ENCODE results near the gene SPTAN1.

The SPTAN1 gene

DNA sequence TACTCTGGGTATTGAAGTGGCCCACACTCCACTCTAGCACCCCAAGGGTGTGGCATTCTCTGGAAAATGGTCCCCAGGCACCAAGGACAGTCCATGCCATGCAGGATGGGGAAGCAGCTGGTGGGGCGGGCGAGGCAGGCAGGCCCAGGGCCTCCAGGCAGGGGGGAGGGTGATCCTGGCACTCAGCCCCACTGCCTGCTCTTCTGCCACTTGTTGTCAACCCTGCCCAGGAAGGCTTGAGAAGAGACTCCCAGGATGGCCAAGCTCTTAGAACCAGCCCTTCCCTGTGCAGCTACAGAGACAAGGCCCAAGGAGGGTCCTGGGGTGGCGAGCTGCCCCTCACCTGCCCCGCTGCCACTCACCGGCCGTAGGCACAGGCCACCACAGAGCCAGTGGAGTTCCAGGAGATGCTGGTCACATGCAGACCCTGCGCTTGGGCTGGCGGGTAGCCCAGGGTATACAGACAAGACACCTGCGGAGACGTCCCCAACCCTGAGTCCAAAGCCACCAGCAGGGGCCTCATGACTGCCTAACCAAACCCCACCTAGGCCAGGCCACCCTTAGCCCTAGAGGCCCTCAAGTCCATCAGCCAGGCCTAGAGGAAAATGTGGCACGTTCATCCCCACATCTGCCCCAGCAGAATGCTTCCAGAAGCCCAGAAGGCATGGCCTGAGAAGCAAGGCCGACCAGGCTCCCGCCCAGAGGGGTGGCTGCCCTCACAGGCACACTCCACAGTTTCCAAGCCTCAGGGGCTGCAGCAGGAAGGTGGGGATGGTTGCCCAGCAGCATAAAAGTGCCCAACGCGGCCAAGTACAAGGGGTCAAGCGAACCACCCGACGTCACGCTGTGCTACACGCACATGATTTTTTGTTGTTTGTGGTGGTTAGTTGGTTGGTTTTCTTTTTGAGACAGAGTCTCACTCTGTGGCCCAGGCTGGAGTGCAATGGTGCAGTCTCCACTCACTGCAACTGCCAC, 84.5 kb downstream of the SPTAN1 start:
- no peak for TF ChIP-seq CTCF (IDR thresholded peaks at IDR 0.05; ENCODE audit: borderline replicate concordance, insufficient read depth, low read depth, low read length)
- no peak overlapping the region for H3K4me3 ChIP-seq (ENCODE audit: low read depth, low read length)

DNA sequence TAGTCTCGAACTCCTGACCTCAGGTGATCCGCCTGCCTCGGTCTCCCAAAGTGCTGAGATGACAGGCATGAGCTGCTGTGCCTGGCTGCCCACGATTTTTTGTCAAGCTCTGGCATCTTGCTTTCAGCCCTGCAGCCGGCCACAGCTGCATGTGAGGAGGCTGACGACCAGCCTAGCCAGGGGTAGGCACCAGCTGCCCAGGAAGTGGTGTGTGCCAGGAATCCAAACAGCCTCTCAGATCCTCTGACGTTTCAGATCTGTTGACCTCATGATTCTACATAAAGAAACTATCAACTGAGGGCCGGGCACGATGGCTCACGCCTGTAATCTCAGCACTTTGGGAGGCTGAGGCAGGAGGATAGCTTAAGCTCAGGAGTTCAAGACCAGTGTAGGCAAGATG, 85.3 kb downstream of the SPTAN1 start:
- H3K4me3 ChIP-seq (ENCODE audit: low read depth, low read length), result no peak overlapping the region
- no peak for TF ChIP-seq CTCF (IDR thresholded peaks at IDR 0.05; ENCODE audit: borderline replicate concordance, insufficient read depth, low read depth, low read length)

DNA sequence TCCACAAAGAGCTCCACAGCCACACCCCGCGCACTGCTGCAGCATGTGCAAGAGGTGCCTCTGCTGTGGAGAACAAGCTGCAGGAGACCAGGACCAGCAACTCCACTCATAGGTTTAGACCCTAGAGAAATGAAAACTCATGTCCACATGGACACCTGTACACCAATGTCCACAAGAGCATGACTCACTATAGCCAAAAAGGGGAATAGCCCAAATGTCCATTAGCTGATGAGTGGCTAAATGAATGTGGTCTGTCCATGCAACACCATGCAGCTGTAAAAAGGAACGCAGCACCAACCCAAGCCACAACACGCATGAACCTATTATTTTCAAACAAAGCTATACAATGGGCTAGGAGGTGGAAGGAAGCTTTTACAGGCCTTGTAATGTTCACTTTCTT, 86.2 kb downstream of the SPTAN1 start:
- no peak for TF ChIP-seq CTCF (IDR thresholded peaks at IDR 0.05; ENCODE audit: borderline replicate concordance, insufficient read depth, low read depth, low read length)
- H3K4me3 ChIP-seq (ENCODE audit: low read depth, low read length), result no peak overlapping the region

DNA sequence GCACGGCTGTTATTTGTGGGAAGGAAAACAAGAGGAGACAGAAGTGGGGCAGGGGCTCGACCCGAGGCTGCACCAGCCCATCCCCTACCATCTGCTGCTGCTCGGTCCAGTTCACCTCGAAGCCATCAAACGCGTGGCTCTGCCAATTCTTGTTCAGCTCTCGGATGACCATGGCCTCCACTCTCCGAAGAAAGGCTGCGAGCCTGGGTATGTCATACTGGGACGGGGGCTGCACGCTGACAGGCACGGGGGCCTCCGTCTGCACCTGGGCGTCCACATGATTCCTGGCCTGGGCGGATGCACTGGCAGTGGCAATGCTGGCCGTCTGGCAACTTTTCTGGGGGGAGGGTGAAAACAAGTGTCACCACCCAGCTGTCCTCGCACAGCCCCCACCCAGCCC, 88.2 kb downstream of the SPTAN1 start:
- TF ChIP-seq CTCF (IDR thresholded peaks at IDR 0.05; ENCODE audit: borderline replicate concordance, insufficient read depth, low read depth, low read length), result no peak
- no peak overlapping the region for H3K4me3 ChIP-seq (ENCODE audit: low read depth, low read length)

- no peak for TF ChIP-seq CTCF (IDR thresholded peaks at IDR 0.05; ENCODE audit: borderline replicate concordance, insufficient read depth, low read depth, low read length)
- no peak overlapping the region for H3K4me3 ChIP-seq (ENCODE audit: low read depth, low read length)
Measured at GRCh38 chr9:128642675-128643245, 90.4 kb downstream of the SPTAN1 start.

DNA sequence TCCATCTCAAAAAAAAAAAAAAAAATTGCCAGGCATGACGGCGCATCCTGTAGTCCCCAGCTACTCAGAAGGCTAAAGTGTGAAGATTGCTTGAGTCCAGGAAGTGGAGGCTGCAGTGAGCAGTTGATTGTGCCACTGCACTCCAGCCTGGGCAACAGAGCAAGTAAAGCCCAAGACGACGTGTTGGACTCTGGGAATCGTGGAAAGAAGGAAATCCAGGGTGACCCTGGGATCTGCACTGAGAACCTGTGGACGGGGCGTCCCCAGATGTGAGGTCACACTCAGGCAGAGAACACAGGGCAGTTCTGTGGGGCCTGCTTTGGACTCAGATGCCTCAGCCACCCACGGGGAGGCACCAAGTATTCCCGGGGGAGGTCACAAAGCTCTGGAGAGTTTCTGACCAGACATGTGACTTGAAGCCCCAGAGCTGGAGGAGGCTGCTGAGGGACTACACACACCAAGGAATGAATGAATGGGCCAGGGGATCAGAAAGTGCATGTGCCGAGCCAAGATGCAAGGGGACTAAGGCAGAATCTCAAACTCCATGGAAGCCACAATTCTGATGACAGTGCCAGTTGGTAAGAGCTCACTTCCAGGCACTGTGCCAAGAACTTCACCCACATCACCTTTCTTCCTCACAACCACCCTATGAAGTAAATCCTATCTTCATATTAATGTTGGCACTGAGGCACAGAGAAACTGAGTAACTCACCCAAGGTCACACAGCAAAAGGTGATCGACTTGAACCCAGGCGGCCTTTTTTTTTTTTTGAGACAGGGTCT, 91.3 kb downstream of the SPTAN1 start:
- TF ChIP-seq CTCF (IDR thresholded peaks at IDR 0.05; ENCODE audit: borderline replicate concordance, insufficient read depth, low read depth, low read length), result no peak

More for the DNA sequence above, 91.3 kb downstream of the SPTAN1 start:
- H3K4me3 ChIP-seq (ENCODE audit: low read depth, low read length), result no peak overlapping the region

Measured in GM12875 (cell line).